Measurements from ENCODE around the gene GPC4. TPM values are rescaled to one million over a fixed set of nuclear protein-coding genes. Genes with fewer than 3 reads are reported as not detected.

The GPC4 gene
- total and polyA plus RNA-seq, 8 donors: 3.0 to 15.3 (median 8.3) TPM

DNA sequence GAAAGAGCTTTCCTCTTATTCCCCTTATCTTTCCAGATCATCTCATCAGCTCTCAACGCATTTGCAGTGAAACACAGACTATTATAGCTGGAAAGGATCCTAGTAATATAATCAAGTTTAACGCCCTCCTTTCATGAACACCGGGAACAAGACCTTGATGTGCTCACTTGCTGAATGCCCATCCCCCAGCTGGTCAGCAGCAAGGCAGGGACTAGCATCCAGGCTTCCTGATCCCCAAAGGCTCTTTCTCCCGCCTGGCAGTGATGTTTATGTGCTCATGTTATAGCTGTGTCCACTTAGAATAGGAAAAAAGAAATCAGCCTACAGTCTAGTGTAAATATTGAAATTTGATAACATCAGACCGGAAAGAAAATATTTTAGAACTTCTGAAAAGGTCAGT, 24.6 kb downstream of the GPC4 start:
- Histone ChIP-seq H3K9me3 (peaks cover 0 to under 1% (median 0%) of the 10 kb centered on the region in 4 donors), H3K27ac (peak overlapping the region in 2 of 4 donors; percentile 9 to 59), H3K36me3 (no peaks in the 10 kb centered on the region), H3K4me3 (no peak overlapping the region), H3K27me3 (peaks cover 0 to under 1% (median 0%) of the 10 kb centered on the region in 4 donors), H3K4me1 (peaks cover 0 to 9% (median 8%) of the 10 kb centered on the region in 3 donors)
- DNase-seq (peak in 2 of 6 donors; percentile 4 to 31), ATAC-seq (peak; percentile 64 to 78 (median 74)), FAIRE-seq (no peak)
- intact Hi-C loops (cut with DNase I): no loop called here
- WGBS, 2 donors: 13 to 21% methylated on average over 5 of the region's 5 CpGs
- TF ChIP-seq, protein P1, sequence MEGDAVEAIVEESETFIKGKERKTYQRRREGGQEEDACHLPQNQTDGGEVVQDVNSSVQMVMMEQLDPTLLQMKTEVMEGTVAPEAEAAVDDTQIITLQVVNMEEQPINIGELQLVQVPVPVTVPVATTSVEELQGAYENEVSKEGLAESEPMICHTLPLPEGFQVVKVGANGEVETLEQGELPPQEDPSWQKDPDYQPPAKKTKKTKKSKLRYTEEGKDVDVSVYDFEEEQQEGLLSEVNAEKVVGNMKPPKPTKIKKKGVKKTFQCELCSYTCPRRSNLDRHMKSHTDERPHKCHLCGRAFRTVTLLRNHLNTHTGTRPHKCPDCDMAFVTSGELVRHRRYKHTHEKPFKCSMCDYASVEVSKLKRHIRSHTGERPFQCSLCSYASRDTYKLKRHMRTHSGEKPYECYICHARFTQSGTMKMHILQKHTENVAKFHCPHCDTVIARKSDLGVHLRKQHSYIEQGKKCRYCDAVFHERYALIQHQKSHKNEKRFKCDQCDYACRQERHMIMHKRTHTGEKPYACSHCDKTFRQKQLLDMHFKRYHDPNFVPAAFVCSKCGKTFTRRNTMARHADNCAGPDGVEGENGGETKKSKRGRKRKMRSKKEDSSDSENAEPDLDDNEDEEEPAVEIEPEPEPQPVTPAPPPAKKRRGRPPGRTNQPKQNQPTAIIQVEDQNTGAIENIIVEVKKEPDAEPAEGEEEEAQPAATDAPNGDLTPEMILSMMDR (IDR thresholded peaks at IDR 0.05): no peak

DNA sequence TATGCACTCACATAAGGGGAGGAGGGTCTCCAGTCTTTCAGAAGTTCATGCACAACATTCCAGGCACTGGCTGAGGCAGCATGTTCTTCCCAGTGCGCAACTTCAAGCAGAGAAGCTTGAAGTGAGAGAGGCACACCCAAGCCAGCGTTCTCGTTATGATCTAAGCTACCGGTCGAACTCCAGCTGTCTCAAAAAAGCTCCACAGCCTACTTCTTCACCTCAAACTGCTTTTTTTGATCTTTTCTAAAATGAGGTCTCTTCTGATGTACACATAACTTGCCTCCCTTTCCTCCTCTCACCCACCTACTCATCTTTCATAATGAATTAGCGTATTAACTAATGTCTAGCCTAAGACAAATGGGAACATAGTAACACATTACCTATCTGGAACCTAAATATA, 25.3 kb downstream of the GPC4 start:
- ATAC-seq (no peak), DNase-seq (no peak), FAIRE-seq (no peak)
- 86 to 93% methylated on average over 6 of the region's 6 CpGs for whole genome bisulfite sequencing, 2 donors
- intact Hi-C loops (cut with DNase I): no loop called here
- Histone ChIP-seq H3K36me3 (no peaks in the 10 kb centered on the region), H3K27ac (no peak overlapping the region), H3K4me1 (peaks cover 0 to 9% (median 8%) of the 10 kb centered on the region in 3 donors), H3K27me3 (no peaks in the 10 kb centered on the region), H3K4me3 (no peak overlapping the region), H3K9me3 (no peaks in the 10 kb centered on the region)
- TF ChIP-seq, protein P1 (IDR thresholded peaks at IDR 0.05): no peak

DNA sequence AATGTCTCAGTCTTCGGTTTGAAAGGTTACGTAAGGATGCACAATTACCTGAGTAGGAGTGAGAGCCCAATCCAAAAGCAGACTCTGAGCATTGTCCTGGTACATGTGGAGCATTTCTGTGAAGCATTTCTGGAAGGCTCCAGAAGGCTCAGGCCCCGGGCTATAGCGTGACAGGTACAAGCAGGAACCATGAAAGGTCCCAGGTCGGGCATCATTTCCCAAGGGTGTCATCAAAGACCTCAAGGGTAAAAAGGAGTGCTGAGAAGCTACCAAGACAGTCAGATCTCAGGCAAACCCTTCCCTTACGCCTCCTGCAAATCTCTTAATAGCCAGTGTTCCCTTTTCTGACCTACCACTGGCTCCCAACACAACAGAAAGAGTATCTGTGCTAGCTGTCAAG, 30.8 kb downstream of the GPC4 start:
- intact Hi-C loops (cut with DNase I): no loop called here
- H3K4me3 ChIP-seq: no peak overlapping the region
- no peaks in the 10 kb centered on the region for H3K9me3 ChIP-seq
- no peaks in the 10 kb centered on the region for H3K36me3 ChIP-seq
- TF ChIP-seq, protein P1 (IDR thresholded peaks at IDR 0.05): no peak
- DNase-seq: no peak
- H3K4me1 ChIP-seq: peaks cover 0 to 9% (median 0%) of the 10 kb centered on the region in 3 donors
- no peak for FAIRE-seq
- no peak for ATAC-seq
- no peak overlapping the region for H3K27ac ChIP-seq
- WGBS, 2 donors: 75 to 89% methylated on average over 6 of the region's 6 CpGs
- no peaks in the 10 kb centered on the region for H3K27me3 ChIP-seq

DNA sequence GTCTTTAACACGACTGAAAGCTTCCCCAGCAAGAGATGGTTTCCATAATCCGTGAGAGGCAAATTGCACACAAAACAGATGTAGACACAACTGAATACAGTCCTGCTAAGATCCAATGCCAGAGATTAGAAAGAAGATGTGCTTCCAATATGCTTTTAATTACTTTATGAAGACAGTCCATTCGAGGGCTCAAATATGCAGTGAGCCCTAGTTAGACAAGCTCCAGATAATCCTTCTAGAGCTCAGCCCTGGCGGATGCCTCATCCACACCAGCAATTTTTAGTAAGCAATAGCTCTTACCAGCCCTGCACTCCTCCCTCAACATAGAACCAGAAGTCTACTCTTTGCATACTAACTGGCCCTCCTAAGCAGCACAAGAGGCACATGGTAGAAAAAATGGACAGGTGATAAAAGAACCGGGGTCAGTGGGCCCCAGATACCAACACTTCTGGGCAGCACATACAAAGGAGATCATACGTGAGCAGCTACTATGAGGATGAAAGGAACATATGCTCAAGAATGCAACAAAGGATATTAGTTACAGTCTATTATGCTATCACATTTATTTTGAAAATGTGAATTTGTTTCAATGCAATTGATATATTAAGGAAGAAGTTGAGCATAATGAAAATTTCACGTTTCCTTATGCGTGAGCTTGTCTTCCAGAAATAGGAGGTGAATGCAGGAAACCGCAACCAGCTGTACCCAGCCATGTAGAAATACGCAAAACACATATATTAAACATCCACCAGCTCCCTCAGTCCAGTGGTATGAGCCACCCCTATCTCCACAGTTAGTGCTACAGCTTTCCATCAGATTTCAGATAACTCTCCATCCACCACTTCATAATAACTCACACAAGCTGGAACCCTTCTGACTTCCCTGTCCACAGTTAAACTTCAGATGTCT, 34.3 kb downstream of the GPC4 start:
- DNase-seq (no peak), ATAC-seq (no peak), FAIRE-seq (no peak)
- intact Hi-C loops (cut with DNase I): no loop called here
- Histone ChIP-seq H3K36me3 (no peaks in the 10 kb centered on the region), H3K9me3 (no peaks in the 10 kb centered on the region), H3K27ac (no peak overlapping the region), H3K4me1 (peaks cover 0 to 1% (median 0%) of the 10 kb centered on the region in 3 donors), H3K27me3 (no peaks in the 10 kb centered on the region), H3K4me3 (no peak overlapping the region)
- WGBS, 2 donors: 77 to 86% methylated on average over 10 of the region's 10 CpGs
- TF ChIP-seq, protein P1 (IDR thresholded peaks at IDR 0.05): no peak

DNA sequence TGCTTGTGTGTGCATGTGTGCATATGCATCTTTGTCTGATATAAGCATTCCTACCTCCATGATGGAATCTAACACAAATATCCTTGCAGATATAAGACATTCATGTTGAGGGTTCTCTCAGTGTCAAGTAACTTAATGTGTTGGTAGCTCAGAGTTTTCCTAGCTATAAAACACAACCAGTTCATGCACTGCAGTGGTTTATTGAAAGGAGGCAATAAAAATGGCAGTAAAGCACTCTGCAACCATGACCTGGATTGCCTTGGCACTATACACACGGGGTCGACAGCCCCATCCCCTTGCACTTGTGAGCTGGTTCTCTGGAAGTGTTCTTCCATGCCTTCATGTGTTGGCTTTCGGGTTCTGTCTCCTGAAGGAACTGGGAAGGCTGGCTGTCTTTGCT, 38.9 kb downstream of the GPC4 start:
- no peak overlapping the region for H3K27ac ChIP-seq
- H3K4me1 ChIP-seq: no peaks in the 10 kb centered on the region
- 79 to 85% methylated on average over 3 of the region's 3 CpGs for WGBS, 2 donors
- H3K36me3 ChIP-seq: no peaks in the 10 kb centered on the region
- FAIRE-seq: no peak
- H3K4me3 ChIP-seq: no peak overlapping the region
- H3K9me3 ChIP-seq: no peaks in the 10 kb centered on the region
- no peak for DNase-seq
- no peaks in the 10 kb centered on the region for H3K27me3 ChIP-seq
- intact Hi-C loops (cut with DNase I): no loop called here
- no peak for ATAC-seq
- TF ChIP-seq, protein P1 (IDR thresholded peaks at IDR 0.05): no peak
